Endothelial cell of coronary artery (primary cell): ENCODE results near the gene PNMA5. TPM values are rescaled to one million over a fixed set of nuclear protein-coding genes. Genes with fewer than 3 reads are reported as not detected.

Experiments used
- total RNA-seq: library from RNA; depleted of rRNA; stranded (reverse); fragments of >200 nt; gene quantifications from 2 replicates; pipeline ENCODE4 v1.2.3, GENCODE V29; 2014

The PNMA5 gene
- not detected in 2 replicates for total RNA-seq

GRCh38 chrX:152993933-152994332, at the start of gene PNMA5:
Gene PNMA5 (minus strand): TSS chrX:152994116. CDS start chrX:152991598, 2,518 bp downstream.

Other genes with a start within 250 kb of the PNMA5 start
- not detected in 2 replicates for gene MAGEA2, start 240.3 kb downstream of the PNMA5 start, total RNA-seq
- gene CSAG3, start 234.9 kb downstream of the PNMA5 start, total RNA-seq, result not detected in 2 replicates
- gene MAGEA6, start 224.4 kb downstream of the PNMA5 start, total RNA-seq, result not detected in 2 replicates
- gene CETN2, start 163.4 kb downstream of the PNMA5 start, total RNA-seq, result 21.7 and 26.0 TPM in 2 replicates
- 12.1 and 16.7 TPM in 2 replicates for gene NSDHL, start 163.1 kb downstream of the PNMA5 start, total RNA-seq
- gene ZNF185, start 96.0 kb downstream of the PNMA5 start, total RNA-seq, result 21.7 and 27.8 TPM in 2 replicates
- gene PNMA3, start 62.4 kb upstream of the PNMA5 start, total RNA-seq, result not detected in 2 replicates
- 0.85 and 0.99 TPM in 2 replicates for gene PNMA6A, start 78.3 kb upstream of the PNMA5 start, total RNA-seq
- not detected in 2 replicates for gene MAGEA1, start 185.2 kb upstream of the PNMA5 start, total RNA-seq